Measurements from ENCODE around the gene TRMT6.

The TRMT6 gene

GRCh38 chr20:5893052-5893451 is 57.3 kb downstream of the TRMT6 start:
- TF ChIP-seq EZH2phosphoT487 (IDR thresholded peaks at IDR 0.05; ENCODE audit: borderline replicate concordance, low read length) (no peak), CTCF (IDR thresholded peaks at IDR 0.05; ENCODE audit: low read depth, low read length, poor library complexity, severe bottlenecking) (no peak)
- H4K20me1 ChIP-seq (ENCODE audit: control insufficient read depth, insufficient read depth, low read depth, low read length): no peaks in the 10 kb centered on the region
- H3K4me3 ChIP-seq (ENCODE audit: low read length): no peak overlapping the region
- no peaks in the 10 kb centered on the region for H3K9me2 ChIP-seq (replicated peaks; ENCODE audit: control insufficient read depth, low read length)
- H3K4me1 ChIP-seq (ENCODE audit: control insufficient read depth, low read length): no peaks in the 10 kb centered on the region
- no peaks in the 10 kb centered on the region for H3K79me2 ChIP-seq (ENCODE audit: control insufficient read depth, low read length)
- no peaks in the 10 kb centered on the region for H3F3A ChIP-seq (ENCODE audit: control insufficient read depth, insufficient read depth)
- peaks cover 7% of the 10 kb centered on the region for H3K27me3 ChIP-seq (ENCODE audit: control insufficient read depth, low read length)
- H3K9me3 ChIP-seq (ENCODE audit: control insufficient read depth, insufficient read depth, low read length): no peaks in the 10 kb centered on the region
- H3K27ac ChIP-seq (ENCODE audit: low read depth, low read length): no peak overlapping the region
- H3K4me2 ChIP-seq (ENCODE audit: low read length): no peak overlapping the region
- H3K36me3 ChIP-seq (ENCODE audit: control insufficient read depth, low read length): no peaks in the 10 kb centered on the region

GRCh38 chr20:5890773-5891441 is 59.4 kb downstream of the TRMT6 start:
- no peaks in the 10 kb centered on the region for H3K4me1 ChIP-seq (ENCODE audit: control insufficient read depth, low read length)
- H3K79me2 ChIP-seq (ENCODE audit: control insufficient read depth, low read length): no peaks in the 10 kb centered on the region
- H3K9me2 ChIP-seq (replicated peaks; ENCODE audit: control insufficient read depth, low read length): no peaks in the 10 kb centered on the region
- no peaks in the 10 kb centered on the region for H3F3A ChIP-seq (ENCODE audit: control insufficient read depth, insufficient read depth)
- no peaks in the 10 kb centered on the region for H3K36me3 ChIP-seq (ENCODE audit: control insufficient read depth, low read length)
- peaks cover 14% of the 10 kb centered on the region for H3K27me3 ChIP-seq (ENCODE audit: control insufficient read depth, low read length)
- H3K9me3 ChIP-seq (ENCODE audit: control insufficient read depth, insufficient read depth, low read length): no peaks in the 10 kb centered on the region
- no peak overlapping the region for H3K4me3 ChIP-seq (ENCODE audit: low read length)
- H4K20me1 ChIP-seq (ENCODE audit: control insufficient read depth, insufficient read depth, low read depth, low read length): no peaks in the 10 kb centered on the region
- H3K27ac ChIP-seq (ENCODE audit: low read depth, low read length): no peak overlapping the region
- no peak overlapping the region for H3K4me2 ChIP-seq (ENCODE audit: low read length)
- TF ChIP-seq CTCF (IDR thresholded peaks at IDR 0.05; ENCODE audit: low read depth, low read length, poor library complexity, severe bottlenecking): no peak
- no peak for TF ChIP-seq EZH2phosphoT487 (IDR thresholded peaks at IDR 0.05; ENCODE audit: borderline replicate concordance, low read length)

- H3K27ac ChIP-seq (ENCODE audit: low read depth, low read length): no peak overlapping the region
- no peaks in the 10 kb centered on the region for H3K36me3 ChIP-seq (ENCODE audit: control insufficient read depth, low read length)
- TF ChIP-seq CTCF (IDR thresholded peaks at IDR 0.05; ENCODE audit: low read depth, low read length, poor library complexity, severe bottlenecking) (no peak), EZH2phosphoT487 (IDR thresholded peaks at IDR 0.05; ENCODE audit: borderline replicate concordance, low read length) (no peak)
- H3K9me2 ChIP-seq (replicated peaks; ENCODE audit: control insufficient read depth, low read length): no peaks in the 10 kb centered on the region
- no peaks in the 10 kb centered on the region for H3F3A ChIP-seq (ENCODE audit: control insufficient read depth, insufficient read depth)
- H3K79me2 ChIP-seq (ENCODE audit: control insufficient read depth, low read length): no peaks in the 10 kb centered on the region
- peaks cover 16% of the 10 kb centered on the region for H3K27me3 ChIP-seq (ENCODE audit: control insufficient read depth, low read length)
- H3K9me3 ChIP-seq (ENCODE audit: control insufficient read depth, insufficient read depth, low read length): no peaks in the 10 kb centered on the region
- no peak overlapping the region for H3K4me3 ChIP-seq (ENCODE audit: low read length)
- no peaks in the 10 kb centered on the region for H4K20me1 ChIP-seq (ENCODE audit: control insufficient read depth, insufficient read depth, low read depth, low read length)
- H3K4me2 ChIP-seq (ENCODE audit: low read length): no peak overlapping the region
- H3K4me1 ChIP-seq (ENCODE audit: control insufficient read depth, low read length): no peaks in the 10 kb centered on the region
These were observed 62.3 kb downstream of the TRMT6 start for GRCh38 chr20:5888041-5888440.
